Gastrocnemius medialis (tissue), 4 donors: ENCODE results near the gene USF3. TPM values are rescaled to one million over a fixed set of nuclear protein-coding genes. Genes with fewer than 3 reads are reported as not detected.
A peak's percentile ranks its signal among the peaks of the same experiment; 100 is the strongest.

Experiments
- ATAC-seq, 2 donors: fragments of 150-250 bp; one replicate each; pipeline ENCODE4 v1.9.1; 2016
- DNase-seq, 2 donors: peaks; one replicate each; pipeline ENCODE4 v3.0.0-alpha.2; 2019
- H3K27ac ChIP-seq, 4 donors: fragments of 200-600 bp; sonication (generic); 1 replicate in 1 of 4; 2 replicates in 3 of 4; pipeline ENCODE4 v1.5.1; 2016 to 2018; ENCODE audit warnings: mild to moderate bottlenecking in 2 of 4, moderate library complexity in 1 of 4
- H3K27me3 ChIP-seq, 3 donors: fragments of 200-600 bp; sonication (generic) in 2 of 3; 1 replicate in 1 of 3; 2 replicates in 2 of 3; pipeline versions ENCODE4 v1.5.1 to v1.6.0; 2016 to 2019; ENCODE audit warnings: mild to moderate bottlenecking in 1 of 3, moderate library complexity in 1 of 3
- H3K36me3 ChIP-seq, 2 donors: fragments of 200-600 bp; sonication (generic) in 1 of 2; one replicate each; pipeline ENCODE4 v1.5.1; 2017 to 2018
- H3K4me1 ChIP-seq, 2 donors: fragments of 200-600 bp; sonication (generic) in 1 of 2; one replicate each; pipeline ENCODE4 v1.5.1; 2016 to 2017; ENCODE audit warnings: mild to moderate bottlenecking in 2 of 2
- H3K4me3 ChIP-seq, 4 donors: fragments of 200-600 bp; sonication (generic) in 3 of 4; 1 replicate in 1 of 4; 2 replicates in 3 of 4; pipeline ENCODE4 v1.5.1; 2016 to 2019; ENCODE audit warnings: mild to moderate bottlenecking in 2 of 4
- H3K9me3 ChIP-seq, 3 donors: fragments of 200-600 bp; sonication (generic) in 2 of 3; 1 replicate in 1 of 3; 2 replicates in 2 of 3; pipeline ENCODE4 v1.5.1; 2016 to 2019
- CTCF ChIP-seq, 5 experiments: fragments of 450-650 bp in 3 of 5; fragments of 200-600 bp in 2 of 5; sonication (generic) in 2 of 5; IDR thresholded peaks in 4 of 5; conservative IDR thresholded peaks in 1 of 5; 1 replicate in 4 of 5; 2 replicates in 1 of 5; pipeline ENCODE4 v1.5.1; 2016 to 2019; ENCODE audit warnings: antibody characterized with exemption in 5 of 5, mild to moderate bottlenecking in 3 of 5, moderate library complexity in 3 of 5
- POLR2A ChIP-seq, 2 donors: fragments of 450-650 bp; IDR thresholded peaks; one replicate each; pipeline ENCODE4 v1.6.1; 2017; ENCODE audit warnings: antibody characterized with exemption in 2 of 2, mild to moderate bottlenecking in 2 of 2, moderate library complexity in 2 of 2
- in situ Hi-C, 4 donors: fragments of 200-750 bp; cut with MboI; loops; one replicate each; pipeline versions ENCODE4 v1.15.0 to v1.8.0; 2017; ENCODE audit warnings: low sequenced_read_pairs in 4 of 4
- intact Hi-C: fragments of 100-400 bp; cut with DNase I; formaldehyde crosslinking; loops from one replicate; pipeline ENCODE4 v1.15.1; 2023; ENCODE audit warnings: low total_unique reads
- total RNA-seq, 4 donors: library from RNA; depleted of rRNA; stranded (reverse); fragments of >200 nt; gene quantifications; one replicate each; pipeline versions ENCODE4 v1.1.0 to v1.2.3, GENCODE V29; 2016

Gene USF3
- total RNA-seq, 4 donors from 2014 or later: 35.7 to 49.6 (median 40.1) TPM

GRCh38 chr3:113631573-113631972 is 64.9 kb downstream of the USF3 start:
- Histone ChIP-seq H3K4me3 (no peak overlapping the region), H3K27me3 (no peaks in the 10 kb centered on the region), H3K36me3 (no peaks in the 10 kb centered on the region), H3K9me3 (no peaks in the 10 kb centered on the region), H3K4me1 (peaks cover 45 to 52% of the 10 kb centered on the region in 2 donors), H3K27ac (peak overlapping the region; percentile 71 to 90 (median 78))
- in situ Hi-C loops (no loop called here), intact Hi-C loops (loop anchor here (2.0 kb wide), 1 partner anchor 115 kb away; the partner anchor contains the start of genes ATP6V1A and NAA50)
- ATAC-seq (no peak), DNase-seq (no peak)
- TF ChIP-seq CTCF (IDR thresholded peaks at IDR 0.05 in 4 of 5, conservative IDR thresholded peaks at IDR 0.05 in 1 of 5) (no peak), POLR2A (IDR thresholded peaks at IDR 0.05) (no peak)

GRCh38 chr3:113630956-113631542 is 65.4 kb downstream of the USF3 start:
- peak overlapping the region; percentile 71 to 90 (median 78) for H3K27ac ChIP-seq
- ATAC-seq (peak in 1 of 2 donors; percentile 1), DNase-seq (no peak)
- H3K27me3 ChIP-seq: no peaks in the 10 kb centered on the region
- TF ChIP-seq CTCF (IDR thresholded peaks at IDR 0.05 in 4 of 5, conservative IDR thresholded peaks at IDR 0.05 in 1 of 5) (no peak), POLR2A (IDR thresholded peaks at IDR 0.05) (no peak)
- H3K4me1 ChIP-seq: peaks cover 45 to 52% of the 10 kb centered on the region in 2 donors
- no peaks in the 10 kb centered on the region for H3K9me3 ChIP-seq
- in situ Hi-C loops: no loop called here
- no peak overlapping the region for H3K4me3 ChIP-seq
- H3K36me3 ChIP-seq: no peaks in the 10 kb centered on the region
- intact Hi-C loops: loop anchor here (2.0 kb wide), 1 partner anchor 116 kb away; the partner anchor contains the start of genes ATP6V1A and NAA50

DNA sequence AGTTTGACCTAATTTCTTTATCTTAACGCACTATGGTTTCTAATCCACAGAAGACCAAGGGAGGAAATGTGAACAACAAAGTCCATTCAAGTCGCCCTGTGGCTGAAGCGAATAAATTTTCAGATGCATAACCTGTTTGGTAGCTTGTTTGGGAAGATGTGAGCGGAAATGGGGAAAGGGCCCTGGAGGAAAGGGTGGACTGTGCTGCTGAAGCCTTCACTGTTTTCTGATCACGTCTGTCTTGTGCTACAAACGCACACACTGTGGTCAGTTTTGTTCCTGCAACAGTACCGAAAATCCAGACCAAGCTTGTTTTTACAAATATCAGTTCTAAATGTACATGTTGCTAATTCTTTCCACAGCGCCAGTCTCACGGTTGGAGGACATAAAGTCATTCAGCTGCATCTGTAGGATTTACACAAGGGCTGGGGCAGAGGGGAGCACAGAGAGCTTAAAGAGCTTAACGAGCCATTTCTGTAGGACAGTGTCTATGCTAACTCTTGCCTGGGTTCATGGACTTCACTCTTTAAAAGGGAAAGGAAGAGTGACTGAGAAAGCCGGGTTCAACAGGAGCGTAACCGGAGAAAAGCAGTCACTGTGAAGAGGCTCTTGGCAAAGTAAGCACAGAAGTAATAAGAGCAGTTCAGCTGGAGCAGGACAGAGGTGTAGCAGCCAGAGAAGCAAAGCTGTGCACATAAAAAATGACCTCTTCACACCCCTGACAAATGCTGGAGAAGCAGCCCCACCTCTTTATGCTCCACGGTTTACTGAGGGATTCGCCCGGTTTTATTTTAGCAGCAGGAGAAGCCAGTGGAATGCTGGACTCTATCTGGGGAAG is 66.6 kb downstream of the USF3 start:
- intact Hi-C loops (loop anchor here (2.0 to 5.0 kb wide), 4 partner anchors 67 to 578 kb away; partner anchors contain the start of genes ATP6V1A, NAA50 and USF3), in situ Hi-C loops (loop anchor here in 2 of 4 donors (5.0 kb wide), 2 partner anchors 128 to 138 kb away; no protein-coding TSS in a partner anchor)
- Histone ChIP-seq H3K9me3 (no peaks in the 10 kb centered on the region), H3K4me3 (peak overlapping the region; percentile 15 to 46 (median 39)), H3K27me3 (no peaks in the 10 kb centered on the region), H3K36me3 (no peaks in the 10 kb centered on the region), H3K4me1 (peaks cover 39 to 51% of the 10 kb centered on the region in 2 donors), H3K27ac (peak overlapping the region; percentile 71 to 90 (median 78))
- DNase-seq (peak; percentile 28 to 73), ATAC-seq (peak; percentile 84 to 93)
- no peak for TF ChIP-seq POLR2A (IDR thresholded peaks at IDR 0.05)
- TF ChIP-seq CTCF (IDR thresholded peaks at IDR 0.05 in 4 of 5, conservative IDR thresholded peaks at IDR 0.05 in 1 of 5): no peak

DNA sequence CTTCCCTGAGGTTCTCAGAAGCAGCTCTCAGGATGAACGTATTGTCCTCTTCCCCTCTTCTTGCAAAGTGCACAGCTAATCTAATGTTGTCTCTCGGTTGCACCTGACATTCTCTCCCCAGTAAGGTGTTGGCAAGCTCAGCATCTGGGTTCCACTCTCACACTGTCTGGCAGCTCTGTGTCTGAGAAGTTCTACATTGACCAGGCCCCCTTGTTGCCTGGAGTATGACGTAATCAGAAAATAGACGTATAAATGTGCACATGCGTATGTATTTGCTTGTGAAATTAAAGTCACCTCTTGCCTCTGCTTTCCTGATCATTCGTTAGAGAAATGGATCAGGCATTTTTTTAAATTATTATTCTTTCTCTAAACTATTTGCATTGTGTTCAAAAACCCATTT is 67.7 kb downstream of the USF3 start:
- no peaks in the 10 kb centered on the region for H3K27me3 ChIP-seq
- in situ Hi-C loops: loop anchor here in 2 of 4 donors (5.0 kb wide), 2 partner anchors 126 to 136 kb away; no protein-coding TSS in a partner anchor
- ATAC-seq (no peak), DNase-seq (no peak)
- H3K36me3 ChIP-seq: no peaks in the 10 kb centered on the region
- H3K4me1 ChIP-seq: peaks cover 34 to 51% of the 10 kb centered on the region in 2 donors
- intact Hi-C loops: loop anchor here (5.0 kb wide), 3 partner anchors 69 to 576 kb away; partner anchors contain the start of gene USF3
- peak overlapping the region in 2 of 4 donors; percentile 82 to 90 for H3K27ac ChIP-seq
- no peaks in the 10 kb centered on the region for H3K9me3 ChIP-seq
- TF ChIP-seq POLR2A (IDR thresholded peaks at IDR 0.05) (no peak), CTCF (IDR thresholded peaks at IDR 0.05 in 4 of 5, conservative IDR thresholded peaks at IDR 0.05 in 1 of 5) (no peak)
- H3K4me3 ChIP-seq: no peak overlapping the region
